Measurements from ENCODE around the gene GABRA4.

Gene GABRA4

DNA sequence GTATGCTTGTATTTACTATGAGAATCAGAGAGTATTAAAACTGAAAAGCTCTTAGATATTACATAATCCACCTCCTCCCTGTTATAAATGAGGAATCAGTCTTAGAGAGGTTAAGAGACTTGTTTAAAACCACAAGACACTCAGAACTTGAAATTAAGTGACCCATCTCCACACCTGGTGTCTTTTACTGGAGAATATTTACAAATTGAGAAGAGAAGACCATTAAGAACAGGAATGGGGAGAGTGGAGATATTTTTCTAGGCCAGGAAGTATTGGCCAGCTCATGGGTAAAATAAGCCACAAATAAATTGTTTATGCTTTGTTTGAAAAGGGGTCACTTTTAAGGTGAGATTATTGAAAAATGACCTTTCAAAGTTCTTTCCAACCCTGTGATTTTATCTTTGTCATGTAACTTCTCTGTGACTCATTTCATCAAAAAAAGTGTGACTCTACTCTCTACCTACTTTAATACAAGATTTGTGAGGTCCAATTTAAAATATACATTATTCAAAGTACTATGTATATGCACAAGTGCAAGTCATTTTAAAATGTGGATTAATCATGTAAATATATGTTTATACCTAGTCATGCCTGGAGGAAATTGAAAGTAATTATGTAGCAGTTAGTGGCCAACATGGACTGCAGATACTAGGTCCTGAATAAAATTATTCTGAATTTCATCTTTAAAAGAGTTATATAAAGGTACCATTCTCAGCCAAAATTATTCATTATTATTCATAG is 68.4 kb downstream of the GABRA4 start:
- DNase-seq, result no peak

DNA sequence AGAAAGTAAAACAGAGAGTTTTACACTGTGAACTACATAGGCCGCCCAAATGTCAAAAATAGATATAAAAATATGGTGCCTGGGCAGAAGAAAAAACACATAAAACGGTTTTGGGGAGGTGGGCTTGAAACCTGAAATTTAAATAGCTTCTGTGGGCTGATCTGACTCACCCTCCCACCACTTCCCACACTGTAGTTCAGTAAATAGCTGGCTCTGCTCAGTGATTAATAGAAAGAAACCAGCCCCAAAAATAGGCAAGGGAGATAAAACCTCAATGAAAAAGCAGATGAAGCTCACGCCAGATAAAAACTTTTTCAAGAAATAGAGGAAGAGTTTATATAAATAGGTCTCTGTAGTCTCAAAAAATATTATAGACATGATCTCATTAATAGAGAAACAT is 71.2 kb downstream of the GABRA4 start:
- no peak for DNase-seq

DNA sequence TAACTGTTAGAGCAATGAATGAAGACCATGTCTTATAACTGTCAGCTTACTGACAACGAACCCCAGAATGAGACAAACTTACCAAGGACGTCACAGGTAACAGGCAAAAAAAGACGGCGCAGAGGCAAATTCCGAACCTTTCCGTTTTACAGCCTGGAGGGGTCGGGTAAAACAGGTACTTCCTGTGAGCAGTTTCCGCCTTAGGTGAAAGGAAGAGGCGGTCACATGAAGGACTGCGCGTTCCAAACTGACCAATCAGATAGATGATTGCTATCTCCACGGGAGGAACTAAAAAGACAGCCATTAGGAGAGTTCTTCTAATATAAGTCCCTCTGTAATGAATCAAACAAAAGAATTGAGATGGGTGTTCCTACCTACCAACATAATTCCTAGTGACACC is 84.3 kb downstream of the GABRA4 start, which contains the start of gene COX7B2:
Gene COX7B2 (minus strand): TSS at position 168 of the 400 bp plus-strand sequence. CDS start 174,053 bp downstream, outside the sequence.
- no peak for DNase-seq

DNA sequence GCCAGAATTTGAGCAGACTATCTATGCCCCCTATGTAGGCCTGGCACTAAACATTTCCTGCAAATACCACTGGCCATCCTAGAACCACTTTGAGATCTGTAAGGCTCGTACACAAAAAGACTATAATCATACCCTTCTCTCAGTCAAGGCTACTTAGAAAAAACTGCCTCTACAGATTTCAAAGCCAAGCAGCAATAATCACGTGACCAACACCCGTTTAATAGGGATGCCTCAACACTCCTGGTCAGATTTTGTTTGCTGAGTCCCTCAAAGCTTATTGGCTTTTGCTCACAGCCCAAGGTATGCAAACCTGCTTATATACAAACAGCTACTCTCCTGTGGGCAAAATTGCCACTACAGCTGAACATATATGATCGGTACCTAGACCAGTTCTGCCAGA is 85.2 kb downstream of the GABRA4 start:
- DNase-seq, result no peak

DNA sequence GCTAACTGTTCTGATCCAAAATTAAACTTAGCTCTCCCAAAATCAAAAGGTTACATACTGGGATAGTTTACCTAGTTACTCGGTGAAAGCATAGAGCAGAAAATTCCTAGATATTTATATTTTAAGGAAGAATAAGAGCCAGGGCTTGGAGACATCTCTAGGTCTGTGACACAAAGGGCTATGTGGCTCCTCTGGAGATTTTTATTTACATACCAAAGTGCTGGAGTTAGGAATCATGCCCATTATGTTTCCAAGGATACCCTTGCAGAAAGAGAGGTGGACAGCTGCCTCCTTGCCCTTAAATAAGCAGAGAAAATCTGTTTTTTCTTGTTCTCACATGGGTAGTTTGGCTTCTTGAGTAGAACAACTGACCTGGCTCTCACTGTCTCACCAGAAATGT is 93.3 kb downstream of the GABRA4 start:
- no peak for DNase-seq

DNA sequence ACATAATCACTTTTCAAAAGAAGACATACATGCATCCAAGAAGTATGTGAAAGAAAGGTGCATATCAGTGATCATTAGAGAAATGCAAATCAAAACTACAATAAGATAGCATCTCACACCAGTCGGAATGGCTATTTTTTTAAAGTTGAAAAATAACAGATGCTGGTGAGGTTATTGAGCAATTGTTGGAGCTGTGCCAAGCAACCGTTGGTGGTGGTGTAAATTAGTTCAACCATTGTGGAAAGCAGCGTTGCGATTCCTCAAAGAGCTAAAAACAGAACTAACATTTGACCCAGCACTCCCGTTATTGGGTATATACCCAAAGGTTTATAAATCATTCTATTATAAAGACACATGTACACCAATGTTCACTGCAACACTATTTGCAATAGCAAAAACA is 98.6 kb downstream of the GABRA4 start:
- DNase-seq, result no peak

DNA sequence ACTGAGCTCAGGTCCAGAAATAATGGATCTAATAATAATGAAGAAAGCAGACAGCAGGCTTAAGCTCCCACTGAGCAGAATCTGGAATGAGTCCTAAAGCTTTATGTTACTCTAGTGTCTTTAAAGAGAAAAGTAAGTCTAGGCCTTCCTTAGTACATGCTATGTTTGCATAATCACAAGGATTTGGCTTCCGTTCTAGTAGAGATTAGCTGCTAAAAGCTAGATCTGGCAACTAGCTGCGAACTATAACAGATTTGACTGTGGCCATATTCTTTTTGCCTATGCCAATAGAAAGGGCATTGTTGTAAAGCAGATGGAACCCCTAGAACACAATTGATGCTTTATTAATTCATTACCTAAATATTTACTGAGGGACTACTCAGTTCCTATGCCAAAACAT is 103.3 kb downstream of the GABRA4 start:
- no peak for DNase-seq

DNA sequence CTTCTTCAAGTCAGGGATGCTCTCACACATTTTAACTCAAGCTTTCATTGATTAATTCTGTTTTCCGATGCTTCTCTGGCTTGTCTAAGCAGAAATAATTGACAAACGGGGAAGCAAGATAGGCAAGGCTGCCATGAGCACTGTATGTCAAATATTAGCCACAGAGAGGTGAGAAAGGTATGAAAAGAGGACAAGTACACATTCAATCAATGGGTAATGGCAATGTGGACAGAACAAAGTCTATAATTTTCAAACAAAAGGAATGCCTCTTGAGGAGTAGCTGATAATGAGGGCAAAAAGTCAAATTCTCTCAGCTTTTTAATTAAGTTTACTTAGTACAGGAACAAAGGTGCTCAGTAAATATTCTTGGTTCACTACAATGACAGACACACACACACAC is 104.0 kb downstream of the GABRA4 start:
- no peak for DNase-seq

DNA sequence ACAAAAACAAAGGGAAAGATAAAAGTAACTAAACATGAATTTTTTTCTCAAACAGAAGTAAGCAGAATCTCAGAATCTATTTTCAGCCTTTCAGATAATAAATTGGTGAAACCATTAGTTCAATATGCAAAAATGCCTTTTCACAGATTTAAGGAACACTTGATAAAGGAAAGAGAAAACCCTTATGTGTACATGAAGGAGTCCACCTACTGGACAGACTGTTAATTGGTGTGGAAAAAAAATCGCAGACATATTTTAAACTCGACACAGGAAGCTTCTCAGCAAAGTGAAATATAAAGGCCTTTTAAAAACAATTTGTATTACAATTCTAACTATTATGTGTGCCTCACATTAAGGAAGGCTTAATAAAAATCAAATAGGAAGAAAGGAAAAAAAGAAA is 106.7 kb downstream of the GABRA4 start:
- DNase-seq, result no peak

DNA sequence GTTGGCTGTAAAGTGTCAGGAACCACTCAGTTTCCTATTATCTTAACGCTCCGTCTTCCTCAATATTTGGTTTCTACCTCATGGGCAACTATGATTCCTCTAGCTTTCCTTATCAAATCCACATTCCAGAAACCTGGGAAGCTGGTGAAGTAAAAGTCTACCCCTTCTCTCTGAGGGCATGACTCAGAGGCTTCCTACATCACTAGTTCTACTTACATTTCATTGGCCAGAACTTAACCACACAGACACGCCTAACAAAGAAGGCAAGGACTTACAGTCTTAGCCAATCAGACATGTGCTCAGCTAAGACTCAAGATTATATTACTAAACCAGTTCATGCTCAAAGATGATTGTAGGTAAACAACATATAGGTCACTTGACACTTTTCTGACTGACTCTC is 114.7 kb downstream of the GABRA4 start:
- no peak for DNase-seq

DNA sequence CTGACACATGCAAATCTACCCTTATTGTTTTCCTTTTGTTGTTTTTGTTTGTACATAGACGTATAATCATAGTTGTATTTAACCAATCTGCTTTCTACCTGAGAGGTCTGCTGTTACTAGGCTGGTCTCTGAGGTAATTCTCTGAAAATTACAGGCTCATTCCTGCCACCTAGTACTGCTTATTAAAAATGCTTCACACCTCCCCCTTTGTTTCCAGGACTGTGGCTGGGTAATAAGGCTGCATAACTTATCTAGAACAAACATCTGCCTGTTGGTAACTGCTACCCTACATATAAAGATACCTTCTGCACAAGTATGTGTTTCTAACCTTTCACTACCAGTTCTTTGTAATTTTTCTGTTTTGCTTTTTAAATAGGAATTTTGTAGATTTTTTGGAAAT is 118.6 kb downstream of the GABRA4 start:
- no peak for DNase-seq

DNA sequence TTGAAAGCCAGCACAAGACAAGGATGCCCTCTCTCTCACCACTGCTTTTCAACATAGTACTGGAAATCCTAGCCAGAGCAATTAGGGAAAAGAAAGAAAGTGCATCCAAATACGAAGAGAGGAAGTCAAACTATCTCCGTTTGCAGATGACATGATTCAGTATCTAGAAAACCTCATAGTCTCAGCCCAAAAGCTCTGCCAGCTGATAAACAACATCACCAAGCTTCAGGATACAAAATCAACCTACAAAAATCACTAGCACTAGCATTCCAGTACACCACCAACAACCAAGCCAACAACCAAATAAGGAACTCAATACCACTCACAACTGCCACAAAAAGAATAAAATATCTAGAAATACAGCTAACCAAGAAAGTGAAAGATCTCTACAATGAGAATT is 123.0 kb downstream of the GABRA4 start:
- no peak for DNase-seq

Data from activated T-cell treated with anti-CD3 and anti-CD28 coated beads, Interleukin-2, amount 50 U/mL, for 48 hours (primary cell).